Heart left ventricle (tissue), 16 donors: ENCODE data around the gene SLC30A4. TPM values are rescaled to one million over a fixed set of nuclear protein-coding genes. Genes with fewer than 3 reads are reported as not detected.
"Not testable (repeated sequence)": the region's sequence is repeated elsewhere in the genome, so short reads cannot be mapped to it uniquely, and the experiment has no call there.

ENCODE experiments used
- ATAC-seq, 4 donors: fragments of 200-7000 bp; cut with Tn5 transposase; one replicate each; pipeline ENCODE4 v1.9.1; 2020 to 2022; ENCODE audit warnings: moderate library complexity in 4 of 4, mild to moderate bottlenecking in 3 of 4, moderate number of reproducible peaks in 1 of 4
- DNase-seq, 5 donors: peaks; one replicate each; pipeline ENCODE4 v3.0.0-alpha.2; 2020
- H3K27ac ChIP-seq, 12 donors: fragments of 200-600 bp; sonication (generic) in 4 of 12; one replicate each; pipeline versions ENCODE4 v1.5.0 to v1.8.0; 2016 to 2022; ENCODE audit warnings: mild to moderate bottlenecking in 2 of 12
- H3K27me3 ChIP-seq, 9 donors: fragments of 200-600 bp; sonication (generic) in 2 of 9; one replicate each; pipeline versions ENCODE4 v1.5.1 to v1.8.0; 2016 to 2022; ENCODE audit warnings: mild to moderate bottlenecking in 3 of 9
- H3K36me3 ChIP-seq, 9 donors: fragments of 200-600 bp; sonication (generic) in 2 of 9; one replicate each; pipeline versions ENCODE4 v1.5.0 to v1.8.0; 2018 to 2022; ENCODE audit warnings: mild to moderate bottlenecking in 2 of 9
- H3K4me1 ChIP-seq, 12 donors: fragments of 200-600 bp; sonication (generic) in 4 of 12; one replicate each; pipeline versions ENCODE4 v1.5.0 to v1.8.0; 2016 to 2022; ENCODE audit warnings: mild to moderate bottlenecking in 3 of 12
- H3K4me3 ChIP-seq, 12 donors: fragments of 200-600 bp; sonication (generic) in 4 of 12; one replicate each; pipeline versions ENCODE4 v1.5.0 to v1.8.0; 2017 to 2022; ENCODE audit warnings: mild to moderate bottlenecking in 9 of 12, moderate library complexity in 4 of 12
- H3K9me3 ChIP-seq, 12 donors: fragments of 200-600 bp; sonication (generic) in 4 of 12; one replicate each; pipeline versions ENCODE4 v1.5.0 to v1.8.0; 2016 to 2022; ENCODE audit warnings: mild to moderate bottlenecking in 1 of 12
- POLR2A ChIP-seq, 2 donors: fragments of 450-650 bp; IDR thresholded peaks; one replicate each; pipeline ENCODE4 v1.6.1; 2017; ENCODE audit warnings: antibody characterized with exemption in 2 of 2, mild to moderate bottlenecking in 2 of 2, moderate library complexity in 2 of 2
- WGBS, 4 donors: extraction: QIAGEN DNeasy Blood & Tissue Kit in 2 of 4; methylation state at CpG; one replicate each; pipeline versions ENCODE4 v1.1.5 to v1.1.7; 2013 to 2018; 5-methylcytosine and 5-hydroxymethylcytosine counted together
- intact Hi-C, 10 donors: fragments of 100-400 bp; cut with DNase I; formaldehyde crosslinking; loops; one replicate each; pipeline versions ENCODE4 v1.11.1 to v1.14.2; 2022
- polyA plus RNA-seq, 2 donors: library from polyadenylated mRNA; stranded (reverse); fragments of 200-250 nt; gene quantifications; one replicate each; pipeline ENCODE4 v1.2.3, GENCODE V29; 2013
- total RNA-seq, 9 donors: library from RNA; depleted of rRNA in 2 of 9; stranded (reverse); fragments of >200 nt in 2 of 9; fragmentation: NEBNext Ultra II Directional in 3 of 9; extraction: Animal tissue kit (Norgen Biotek cat#: 25700) in 3 of 9; gene quantifications; one replicate each; pipeline versions ENCODE4 v1.1.0 to v1.2.4, GENCODE V29; 2016 to 2023
- TF ChIP-seq, protein P1 (sequence below), 12 donors: fragments of 200-600 bp; sonication (generic) in 4 of 12; IDR thresholded peaks; one replicate each; pipeline versions ENCODE4 v1.5.0 to v1.8.0; 2018 to 2022; ENCODE audit warnings: antibody characterized with exemption in 12 of 12, mild to moderate bottlenecking in 5 of 12
- donor health status: ischemic (EF 13 %, LVEDD 7.1; RV severe dilation, severe dysfunction).
- donor health status: healthy with polysubstance abuse.
- donor health status: DM: no; HTN: yes; CAD: no.
- donor health status: DM: no; HTN: no; CAD: no.
- donor health status: ischemic (EF 25% LVEDD 6.9; RV normal size, moderate dysfunction).
- donor health status: ischemic (EF 25% LVEDD 5.7; RV mildly dilated, moderate dysfunction).
- donor health status: healthy.
- donor health status: DM: yes; HTN: yes; CAD: no.
- donor health status: ischemic (EF 35%, LVEDD 5.7; RV mildly dilated, moderate dysfunction).
- donor health status: nonischemic (EF 11% LVEDD 7.7; RV severe dilation, severe dysfunction).
- donor health status: DM: yes; HTN: yes; CAD: no.
- donor health status: PGD.
- donor health status: ischemic (EF 29% LVEDD 5.4; RV normal size, mild dysfunction).
- donor health status: nonischemic (EF 23%, LVEDD 6.1; RV moderate dilation, normal function).

SLC30A4 gene
- total and polyA plus RNA-seq, 11 donors: 1.9 to 4.7 (median 2.9) TPM

DNA sequence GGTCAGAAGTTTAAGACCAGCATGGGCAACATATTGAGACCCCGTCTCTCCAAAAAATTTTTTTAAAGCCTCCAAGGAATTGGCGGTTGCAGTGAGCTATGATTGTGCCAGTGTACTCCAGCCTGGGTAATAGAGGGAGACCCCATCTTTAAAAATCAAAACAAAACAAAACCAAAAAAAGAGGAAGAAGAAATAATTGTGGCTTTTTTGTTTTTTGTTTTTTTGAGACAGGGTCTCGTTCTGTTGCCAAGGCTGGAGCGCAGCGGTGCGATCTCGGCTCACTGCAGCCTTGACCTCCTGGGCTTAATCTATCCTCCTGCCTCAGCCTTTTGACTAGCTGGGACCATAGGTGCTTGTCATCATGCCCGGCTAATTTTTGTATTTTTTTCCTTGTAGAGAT is 4.5 kb upstream of the SLC30A4 start:
- WGBS, 4 donors: 88 to 93% (median 90%) methylated on average over 8 of the region's 8 CpGs
- DNase-seq (no peak), ATAC-seq (no peak)
- H3K27me3 ChIP-seq: peaks cover 0 to 9% (median 0%) of the 10 kb centered on the region in 9 donors
- H3K9me3 ChIP-seq: no peaks in the 10 kb centered on the region
- H3K4me1 ChIP-seq: peaks cover 0 to 7% (median 0%) of the 10 kb centered on the region in 12 donors
- no peak for TF ChIP-seq POLR2A (IDR thresholded peaks at IDR 0.05)
- TF ChIP-seq, protein P1, sequence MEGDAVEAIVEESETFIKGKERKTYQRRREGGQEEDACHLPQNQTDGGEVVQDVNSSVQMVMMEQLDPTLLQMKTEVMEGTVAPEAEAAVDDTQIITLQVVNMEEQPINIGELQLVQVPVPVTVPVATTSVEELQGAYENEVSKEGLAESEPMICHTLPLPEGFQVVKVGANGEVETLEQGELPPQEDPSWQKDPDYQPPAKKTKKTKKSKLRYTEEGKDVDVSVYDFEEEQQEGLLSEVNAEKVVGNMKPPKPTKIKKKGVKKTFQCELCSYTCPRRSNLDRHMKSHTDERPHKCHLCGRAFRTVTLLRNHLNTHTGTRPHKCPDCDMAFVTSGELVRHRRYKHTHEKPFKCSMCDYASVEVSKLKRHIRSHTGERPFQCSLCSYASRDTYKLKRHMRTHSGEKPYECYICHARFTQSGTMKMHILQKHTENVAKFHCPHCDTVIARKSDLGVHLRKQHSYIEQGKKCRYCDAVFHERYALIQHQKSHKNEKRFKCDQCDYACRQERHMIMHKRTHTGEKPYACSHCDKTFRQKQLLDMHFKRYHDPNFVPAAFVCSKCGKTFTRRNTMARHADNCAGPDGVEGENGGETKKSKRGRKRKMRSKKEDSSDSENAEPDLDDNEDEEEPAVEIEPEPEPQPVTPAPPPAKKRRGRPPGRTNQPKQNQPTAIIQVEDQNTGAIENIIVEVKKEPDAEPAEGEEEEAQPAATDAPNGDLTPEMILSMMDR (IDR thresholded peaks at IDR 0.05): no peak
- H3K27ac ChIP-seq: no peak overlapping the region
- H3K4me3 ChIP-seq: no peak overlapping the region
- intact Hi-C loops: loop anchor here in 2 of 10 donors (5.0 to 10.0 kb wide), 2 partner anchors 60 to 88 kb away; partner anchors contain the start of gene BLOC1S6 (in 1 of the 2)
- no peaks in the 10 kb centered on the region for H3K36me3 ChIP-seq

DNA sequence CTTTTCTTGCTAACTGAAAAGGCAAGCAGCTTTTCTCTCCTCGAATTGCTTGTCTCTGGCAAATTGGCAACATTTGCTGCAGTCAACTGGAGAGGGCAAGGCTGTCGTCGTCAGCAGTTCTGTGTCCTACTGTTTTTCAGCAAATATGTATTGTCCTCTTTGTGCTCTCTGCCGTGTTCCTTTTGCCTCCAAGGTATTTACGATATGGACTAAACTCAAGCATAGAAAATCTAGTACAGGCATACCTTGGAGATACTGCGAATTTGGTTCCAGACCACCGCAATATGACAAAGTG is 558 bp upstream of the SLC30A4 start:
- Histone ChIP-seq H3K9me3 (no peaks in the 10 kb centered on the region), H3K36me3 (peaks cover 0 to 4% (median 0%) of the 10 kb centered on the region in 9 donors), H3K27ac (peak overlapping the region; percentile 69 to 90 (median 84)), H3K4me3 (peak overlapping the region in 11 of 12 donors; percentile 71 to 98 (median 89)), H3K27me3 (peaks cover 0 to 9% (median 0%) of the 10 kb centered on the region in 9 donors), H3K4me1 (peaks cover 0 to 29% (median 15%) of the 10 kb centered on the region in 12 donors)
- TF ChIP-seq, protein P1 (IDR thresholded peaks at IDR 0.05): no peak
- TF ChIP-seq POLR2A (IDR thresholded peaks at IDR 0.05): no peak
- DNase-seq (no peak), ATAC-seq (peak in 1 of 4 donors; percentile 5)
- intact Hi-C loops: loop anchor here in 8 of 10 donors (2.0 to 10.0 kb wide), 5 partner anchors 64 to 92 kb away; partner anchors contain the start of gene BLOC1S6 (in 8 of the 8)
- 28 to 31% (median 29%) methylated on average over 7 of the region's 7 CpGs for WGBS, 4 donors

DNA sequence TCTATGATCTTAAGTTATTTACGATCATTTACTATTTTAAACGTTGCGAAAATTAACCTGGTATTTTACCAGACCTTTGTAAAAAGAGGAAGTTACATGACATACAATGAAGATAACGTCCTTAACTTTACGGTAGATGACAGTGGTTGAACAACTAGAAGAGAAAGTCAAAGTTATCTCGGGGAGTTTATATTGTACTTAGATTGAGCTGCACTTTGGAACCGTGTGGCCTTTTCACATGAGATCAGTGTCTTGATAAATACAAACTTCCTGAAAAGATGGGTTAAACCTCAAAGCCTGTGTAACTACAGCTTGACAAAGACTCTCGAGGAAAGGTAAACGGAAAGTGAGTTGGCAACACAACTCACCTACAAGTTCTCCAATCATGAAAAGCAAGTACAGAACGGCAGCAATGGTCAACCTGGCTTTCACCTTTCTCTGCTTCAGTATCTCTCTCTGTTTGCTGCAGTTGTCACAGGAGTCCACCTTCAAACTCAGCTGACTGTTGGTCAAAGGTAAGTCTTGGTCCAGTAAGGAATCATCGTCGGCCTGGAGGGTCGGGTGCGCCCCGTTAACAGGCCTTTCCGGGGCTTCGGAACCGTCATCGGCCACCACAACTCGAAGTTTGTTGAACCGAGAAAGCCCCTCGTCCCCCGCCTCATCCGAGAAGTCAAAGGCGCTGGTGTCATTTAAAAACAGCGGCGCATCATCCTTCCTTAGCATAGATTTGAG is 793 bp downstream of the SLC30A4 start:
- Histone ChIP-seq H3K4me1 (peaks cover 0 to 29% (median 15%) of the 10 kb centered on the region in 12 donors), H3K27ac (peak overlapping the region in 11 of 12 donors; percentile 76 to 90 (median 85)), H3K36me3 (peaks cover 0 to 8% (median 0%) of the 10 kb centered on the region in 9 donors), H3K9me3 (no peaks in the 10 kb centered on the region), H3K27me3 (peaks cover 0 to 9% (median 0%) of the 10 kb centered on the region in 9 donors), H3K4me3 (peak overlapping the region; percentile 71 to 98 (median 89))
- intact Hi-C loops: loop anchor here in 9 of 10 donors (1.0 to 10.0 kb wide), 7 partner anchors 65 to 93 kb away; partner anchors contain the start of gene BLOC1S6 (in 9 of the 9)
- DNase-seq (no peak), ATAC-seq (peak in 3 of 4 donors; percentile 3 to 10 (median 3))
- WGBS, 4 donors: 8 to 20% (median 10%) methylated on average over 12 to 27 of the region's 27 CpGs
- TF ChIP-seq POLR2A (IDR thresholded peaks at IDR 0.05): no peak
- TF ChIP-seq, protein P1 (IDR thresholded peaks at IDR 0.05): no peak

DNA sequence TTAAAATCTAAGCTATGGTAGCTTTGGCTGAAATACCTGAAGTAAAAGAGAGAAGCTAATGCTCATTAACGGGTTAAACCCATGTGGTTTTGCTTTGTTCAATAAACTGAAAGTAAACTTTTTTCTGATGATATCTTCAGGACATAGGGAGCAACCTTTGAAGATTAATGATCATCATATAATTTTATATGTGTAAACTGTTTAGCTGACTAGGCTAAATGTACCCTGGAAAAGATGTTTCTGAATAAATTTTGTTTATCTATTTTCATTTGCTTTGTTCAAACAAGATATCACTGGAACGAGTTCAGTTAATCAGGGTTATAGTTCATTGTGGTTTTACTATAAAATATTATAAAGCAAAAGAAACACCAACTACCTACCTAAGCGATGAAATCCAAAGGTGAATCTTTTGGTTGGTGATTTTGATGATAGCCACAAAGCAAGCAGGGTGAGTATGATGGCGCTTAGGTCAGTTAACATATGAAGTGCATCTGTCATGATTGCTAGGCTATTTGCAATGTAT is 11.7 kb downstream of the SLC30A4 start:
- Histone ChIP-seq H3K27ac (no peak overlapping the region), H3K27me3 (no peaks in the 10 kb centered on the region), H3K4me1 (no peaks in the 10 kb centered on the region), H3K4me3 (no peak overlapping the region), H3K36me3 (peaks cover 0 to 73% (median 22%) of the 10 kb centered on the region in 9 donors), H3K9me3 (no peaks in the 10 kb centered on the region)
- 84 to 90% (median 87%) methylated on average over 4 of the region's 4 CpGs for WGBS, 4 donors
- no peak for TF ChIP-seq POLR2A (IDR thresholded peaks at IDR 0.05)
- TF ChIP-seq, protein P1 (IDR thresholded peaks at IDR 0.05): no peak
- DNase-seq (no peak), ATAC-seq (no peak)
- intact Hi-C loops: no loop called here

DNA sequence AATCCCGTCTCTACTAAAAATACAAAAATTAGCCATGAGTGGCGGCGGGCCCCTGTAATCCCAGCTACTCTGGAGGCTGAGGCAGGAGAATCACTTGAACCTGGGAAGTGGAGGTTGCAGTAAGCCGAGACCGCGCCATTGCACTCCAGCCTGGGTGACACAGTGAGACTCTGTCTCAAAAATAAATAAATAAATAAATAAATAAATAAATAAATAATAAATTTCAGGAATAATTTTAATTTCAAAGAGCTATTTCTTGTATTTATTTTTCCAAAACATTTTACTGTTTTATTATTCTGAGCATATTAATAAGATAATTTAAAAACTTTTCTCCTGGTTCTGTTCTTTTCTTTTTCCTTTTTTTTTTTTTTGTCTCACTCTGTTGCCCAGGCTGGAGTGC is 15.4 kb downstream of the SLC30A4 start:
- H3K27ac ChIP-seq, H3K4me3 ChIP-seq, ATAC-seq, H3K4me1 ChIP-seq, DNase-seq, H3K27me3 ChIP-seq, H3K9me3 ChIP-seq, intact Hi-C loops: not testable (repeated sequence)
- WGBS, 4 donors: 95 to 99% (median 98%) methylated on average over 6 of the region's 6 CpGs
- peaks cover 0 to 73% (median 28%) of the 10 kb centered on the region in 9 donors for H3K36me3 ChIP-seq
